Measurements from ENCODE around the gene RAB44. TPM values are rescaled to one million over a fixed set of nuclear protein-coding genes. Genes with fewer than 3 reads are reported as not detected.

Gene RAB44
- total and polyA plus RNA-seq, 2 donors from 2014 or later = 1.5 TPM; not detected in 1

- FAIRE-seq (no peak), DNase-seq (no peak)
- H3K9ac ChIP-seq (ENCODE audit: low read length in 3 of 3) = no peak overlapping the region
- H3K27ac ChIP-seq (ENCODE audit: low read depth in 2 of 2, low read length in 2 of 2) = no peak overlapping the region
- H3K36me3 ChIP-seq (ENCODE audit: control insufficient read depth in 2 of 3, insufficient read depth in 3 of 3, low read length in 3 of 3) = no peaks in the 10 kb centered on the region
- H3K27me3 ChIP-seq (ENCODE audit: control insufficient read depth, insufficient read depth, low read length) = no peaks in the 10 kb centered on the region
- no peak overlapping the region for H3K4me3 ChIP-seq (ENCODE audit: low read length in 3 of 3)
- TF ChIP-seq CTCF (IDR thresholded peaks at IDR 0.05; ENCODE audit: borderline replicate concordance, extremely low read depth, insufficient read depth) = no peak
- H3K9me3 ChIP-seq (ENCODE audit: control insufficient read depth in 2 of 3, insufficient read depth in 1 of 3, low read length in 3 of 3) = no peaks in the 10 kb centered on the region
- H3K4me1 ChIP-seq (ENCODE audit: control insufficient read depth in 2 of 3, insufficient read depth in 2 of 3, low read depth in 1 of 3, low read length in 3 of 3) = no peaks in the 10 kb centered on the region
- intact Hi-C loops (cut with DNase I) = no loop called here
These were observed 16.9 kb downstream of the RAB44 start for GRCh38 chr6:36714511-36714910.

DNA sequence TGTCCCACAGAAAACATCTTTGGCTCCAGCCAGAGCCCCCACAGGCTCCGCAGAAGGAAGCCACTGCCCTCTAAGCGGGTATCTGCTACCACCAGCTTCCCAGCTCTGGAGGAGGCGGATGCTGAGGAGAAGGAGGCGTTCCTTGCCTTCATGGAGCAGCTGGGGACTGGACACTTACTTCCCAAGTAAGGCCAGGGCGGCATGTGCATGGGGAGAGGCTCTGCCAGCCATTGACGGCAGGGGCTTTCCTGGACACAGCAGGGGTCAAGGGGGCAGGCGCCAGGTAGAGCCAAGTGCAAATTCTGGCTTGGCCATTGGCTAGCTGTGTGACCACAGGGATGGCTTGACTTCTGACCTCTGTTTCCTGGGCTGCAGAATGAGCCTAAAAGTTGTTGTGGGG, 17.8 kb downstream of the RAB44 start:
- no peak for FAIRE-seq
- H3K4me3 ChIP-seq (ENCODE audit: low read length in 3 of 3) = no peak overlapping the region
- no peaks in the 10 kb centered on the region for H3K4me1 ChIP-seq (ENCODE audit: control insufficient read depth in 2 of 3, insufficient read depth in 2 of 3, low read depth in 1 of 3, low read length in 3 of 3)
- DNase-seq = no peak
- intact Hi-C loops (cut with DNase I) = no loop called here
- no peak overlapping the region for H3K27ac ChIP-seq (ENCODE audit: low read depth in 2 of 2, low read length in 2 of 2)
- H3K27me3 ChIP-seq (ENCODE audit: control insufficient read depth, insufficient read depth, low read length) = no peaks in the 10 kb centered on the region
- no peaks in the 10 kb centered on the region for H3K9me3 ChIP-seq (ENCODE audit: control insufficient read depth in 2 of 3, insufficient read depth in 1 of 3, low read length in 3 of 3)
- TF ChIP-seq CTCF (IDR thresholded peaks at IDR 0.05; ENCODE audit: borderline replicate concordance, extremely low read depth, insufficient read depth) = no peak
- no peaks in the 10 kb centered on the region for H3K36me3 ChIP-seq (ENCODE audit: control insufficient read depth in 2 of 3, insufficient read depth in 3 of 3, low read length in 3 of 3)
- H3K9ac ChIP-seq (ENCODE audit: low read length in 3 of 3) = no peak overlapping the region

DNA sequence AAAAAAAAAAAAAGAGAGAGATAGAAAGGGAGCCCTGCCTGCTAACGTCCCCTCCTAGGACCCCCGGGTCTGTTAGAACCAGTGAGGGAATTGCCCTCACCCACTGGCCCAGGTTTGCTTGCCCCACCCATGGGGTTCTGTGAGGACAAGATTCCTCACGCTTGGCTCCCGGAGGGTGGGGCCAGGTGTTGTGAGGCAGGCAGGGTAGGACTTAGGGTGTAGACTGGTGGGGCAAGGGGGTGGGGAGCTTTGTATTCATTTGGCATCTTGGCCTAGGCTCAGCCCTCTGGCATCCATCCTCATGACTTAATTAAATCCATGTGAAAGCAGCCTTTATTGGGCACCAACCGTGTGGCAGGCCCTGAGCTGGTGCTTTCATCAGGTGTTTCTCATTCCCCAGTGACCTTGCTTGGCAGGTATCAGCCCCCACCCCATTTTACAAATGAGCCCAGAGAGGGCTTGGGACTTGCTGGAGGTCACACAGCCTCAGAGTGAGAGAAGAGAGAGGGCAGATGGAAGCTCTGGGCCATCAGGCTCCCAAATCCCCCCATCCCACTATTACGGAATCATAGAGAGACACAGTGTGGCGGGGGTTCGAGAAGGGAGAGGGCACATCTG, 19.0 kb downstream of the RAB44 start:
- Histone ChIP-seq H3K4me1 (ENCODE audit: control insufficient read depth in 2 of 3, insufficient read depth in 2 of 3, low read depth in 1 of 3, low read length in 3 of 3) (no peaks in the 10 kb centered on the region), H3K9me3 (ENCODE audit: control insufficient read depth in 2 of 3, insufficient read depth in 1 of 3, low read length in 3 of 3) (no peaks in the 10 kb centered on the region), H3K27me3 (ENCODE audit: control insufficient read depth, insufficient read depth, low read length) (no peaks in the 10 kb centered on the region), H3K27ac (ENCODE audit: low read depth in 2 of 2, low read length in 2 of 2) (no peak overlapping the region), H3K9ac (ENCODE audit: low read length in 3 of 3) (no peak overlapping the region), H3K36me3 (ENCODE audit: control insufficient read depth in 2 of 3, insufficient read depth in 3 of 3, low read length in 3 of 3) (no peaks in the 10 kb centered on the region), H3K4me3 (ENCODE audit: low read length in 3 of 3) (no peak overlapping the region)
- DNase-seq = no peak
- TF ChIP-seq CTCF (IDR thresholded peaks at IDR 0.05; ENCODE audit: borderline replicate concordance, extremely low read depth, insufficient read depth) = no peak
- intact Hi-C loops (cut with DNase I) = no loop called here
- no peak for FAIRE-seq
